HCT116 (cell line): ENCODE results near the gene TNFSF8. TPM values are rescaled to one million over a fixed set of nuclear protein-coding genes. Genes with fewer than 3 reads are reported as not detected.

Experiments used
- ATAC-seq: fragments of 200-7000 bp; cut with Tn5 transposase; 2 replicates; pipeline ENCODE4 v1.9.1; 2020; ENCODE audit warnings: mild to moderate bottlenecking, moderate library complexity
- BruUV-seq: library from RNA; stranded (reverse); fragments of 400-500 nt; replicated peaks from 2 replicates; lab custom pipeline; 2021; lab: Mats Ljungman, UMichigan
- CTCF ChIA-PET: fragments of 300-600 bp; sonication (Branson Sonifier 250); formaldehyde crosslinking; loops from one replicate; lab custom pipeline; 2021; ENCODE audit warnings: antibody characterized with exemption; lab: Charles Lee
- POLR2A ChIA-PET: fragments of 300-600, 350-600 bp; sonication (Branson Sonifier 250); formaldehyde crosslinking; loops from one replicate; lab custom pipeline; 2021; ENCODE audit warnings: antibody characterized with exemption; lab: Charles Lee
- RAD21 ChIA-PET, 2 experiments: fragments of 300-600 bp; sonication (Branson Sonifier 250); formaldehyde crosslinking; loops; one replicate each; lab custom pipeline; 2023; ENCODE audit warnings: low total read pairs in 2 of 2; ENCODE audit not compliant: uncharacterized antibody in 2 of 2, unreplicated experiment in 2 of 2, low non-redundant PET in 1 of 2; lab: Charles Lee
- DNase-seq: peaks from one replicate; pipeline ENCODE4 v3.0.0-alpha.2; 2010; ENCODE audit warnings: low read depth, low spot score
- H2AFZ ChIP-seq: fragments of 200-600 bp; shearing (Covaris generic), sonication (generic); 2 replicates; pipeline ENCODE4 v1.6.1; 2017; ENCODE audit warnings: low read depth, mixed run types, mixed read lengths, antibody characterized with exemption, low read length; ENCODE audit not compliant: poor library complexity, severe bottlenecking
- H3K27ac ChIP-seq: 2 replicates; pipeline ENCODE4 v1.5.1; 2012; ENCODE audit warnings: low read depth, low read length
- H3K27me3 ChIP-seq: fragments of 200-600 bp; sonication (generic); 2 replicates; pipeline ENCODE4 v1.6.1; 2016; ENCODE audit warnings: mixed run types, low read length, mixed read lengths; ENCODE audit not compliant: insufficient read depth
- H3K36me3 ChIP-seq, 2 experiments: fragments of 200-500 bp in 1 of 2; fragments of 200-600 bp in 1 of 2; sonication (Bioruptor generic) in 1 of 2; sonication (generic) in 1 of 2; 2 replicates each; pipeline versions ENCODE4 v1.5.1 to v1.6.1; 2014 to 2016; ENCODE audit warnings: low read length in 2 of 2, inconsistent platforms in 1 of 2, mixed read lengths in 1 of 2, mixed run types in 1 of 2; ENCODE audit not compliant: insufficient read depth in 2 of 2, control insufficient read depth in 1 of 2
- H3K4me1 ChIP-seq, 2 experiments: fragments of 200-600 bp in 1 of 2; sonication (generic) in 1 of 2; 2 replicates each; pipeline versions ENCODE4 v1.5.1 to v1.6.1; 2012 to 2017; ENCODE audit warnings: low read length in 2 of 2, inconsistent platforms in 1 of 2, mild to moderate bottlenecking in 1 of 2, mixed read lengths in 1 of 2, mixed run types in 1 of 2, moderate library complexity in 1 of 2; ENCODE audit not compliant: insufficient read depth in 2 of 2, control insufficient read depth in 1 of 2
- H3K4me2 ChIP-seq: fragments of 200-600 bp; sonication (generic); 2 replicates; pipeline ENCODE4 v1.6.1; 2017; ENCODE audit warnings: mixed run types, low read length, mixed read lengths
- H3K4me3 ChIP-seq, 2 experiments: fragments of 200-600 bp in 1 of 2; sonication (generic) in 1 of 2; replicated peaks in 1 of 2; 2 replicates each; pipeline ENCODE4 v1.5.1; 2011 to 2016; ENCODE audit warnings: low read length in 2 of 2, control low read depth in 1 of 2, low read depth in 1 of 2, mild to moderate bottlenecking in 1 of 2, mixed read lengths in 1 of 2, mixed run types in 1 of 2
- H3K79me2 ChIP-seq: fragments of 200-600 bp; sonication (generic); 2 replicates; pipeline ENCODE4 v1.6.1; 2017; ENCODE audit warnings: mild to moderate bottlenecking, mixed run types, low read length, moderate library complexity, mixed read lengths; ENCODE audit not compliant: insufficient read depth
- H3K9ac ChIP-seq: fragments of 200-600 bp; sonication (generic); 2 replicates; pipeline ENCODE4 v1.6.1; 2016; ENCODE audit warnings: low read length, mixed read lengths
- H3K9me2 ChIP-seq: fragments of 200-600 bp; sonication (generic), shearing (Covaris generic); 2 replicates; pipeline ENCODE4 v1.6.1; 2017; ENCODE audit warnings: mixed run types, mild to moderate bottlenecking, moderate library complexity; ENCODE audit not compliant: insufficient read depth
- H3K9me3 ChIP-seq, 2 experiments: fragments of 200-500 bp in 1 of 2; fragments of 200-600 bp in 1 of 2; sonication (Bioruptor generic) in 1 of 2; sonication (generic) in 1 of 2; 2 replicates each; pipeline ENCODE4 v1.6.1; 2014 to 2017; ENCODE audit warnings: low read length in 2 of 2, mixed read lengths in 2 of 2, inconsistent platforms in 1 of 2, low read depth in 1 of 2, mild to moderate bottlenecking in 1 of 2, mixed run types in 1 of 2, moderate library complexity in 1 of 2; ENCODE audit not compliant: control insufficient read depth in 1 of 2, insufficient read depth in 1 of 2
- H4K20me1 ChIP-seq: fragments of 200-600 bp; sonication (generic), shearing (Covaris generic); 2 replicates; pipeline ENCODE4 v1.6.1; 2017; ENCODE audit warnings: mixed run types, mild to moderate bottlenecking, moderate library complexity; ENCODE audit not compliant: insufficient read depth
- EGR1 ChIP-seq: IDR thresholded peaks from 2 replicates; pipeline ENCODE4 v1.6.1; 2012; ENCODE audit warnings: low read depth
- ELF1 ChIP-seq: IDR thresholded peaks from 2 replicates; pipeline ENCODE4 v1.6.1; 2012; ENCODE audit warnings: low read depth, borderline replicate concordance
- EZH2phosphoT487 ChIP-seq: fragments of 200-600 bp; IDR thresholded peaks from 2 replicates; pipeline ENCODE4 v1.6.1; 2018; ENCODE audit warnings: antibody characterized with exemption, borderline replicate concordance
- SP1 ChIP-seq: IDR thresholded peaks from 2 replicates; pipeline ENCODE4 v1.6.1; 2012; ENCODE audit warnings: low read depth
- SRF ChIP-seq: IDR thresholded peaks from 2 replicates; pipeline ENCODE4 v1.6.1; 2012; ENCODE audit warnings: low read depth
- ZBTB33 ChIP-seq: IDR thresholded peaks from 2 replicates; pipeline ENCODE4 v1.6.1; 2011; ENCODE audit warnings: mild to moderate bottlenecking, low read length, moderate library complexity; ENCODE audit not compliant: insufficient replicate concordance; ENCODE audit errors: extremely low read depth
- ZNF274 ChIP-seq: fragments of 200-500 bp; sonication (Bioruptor generic); IDR thresholded peaks from 2 replicates; pipeline ENCODE4 v1.6.1; 2014; ENCODE audit warnings: mild to moderate bottlenecking, low read depth, low read length, inconsistent platforms
- intact Hi-C: fragments of 100-400 bp; cut with micrococcal nuclease; formaldehyde crosslinking; loops from 2 replicates; pipeline ENCODE4 v1.10.0; 2022
- total RNA-seq: library from RNA; stranded (reverse); gene quantifications from one replicate; pipeline ENCODE4 v1.2.1, GENCODE V29; 2021; ENCODE audit not compliant: unreplicated experiment

Gene TNFSF8
- total RNA-seq, 1 experiment from 2014 or later, result not detected

- H3K9me2 ChIP-seq, result no peaks in the 10 kb centered on the region
- peaks cover 10% of the 10 kb centered on the region; the same call in 1 of the 2 replicates for H3K27me3 ChIP-seq
- H3K9me3 ChIP-seq, result no peaks in the 10 kb centered on the region
- H3K36me3 ChIP-seq, result no peaks in the 10 kb centered on the region
- H3K4me2 ChIP-seq, result no peak overlapping the region
- POLR2A ChIA-PET, result no interaction called here
- intact Hi-C loops, result no loop called here
- no peak overlapping the region for H3K9ac ChIP-seq
- no peak overlapping the region for H3K27ac ChIP-seq
- no peaks in the 10 kb centered on the region for H3K79me2 ChIP-seq
- DNase-seq (no peak), ATAC-seq (no peak)
- CTCF ChIA-PET, result no interaction called here
- no TSS peak for BruUV-seq
- no peaks in the 10 kb centered on the region for H3K4me1 ChIP-seq
- no peak overlapping the region for H3K4me3 ChIP-seq
- no peak overlapping the region for H2AFZ ChIP-seq
- RAD21 ChIA-PET, result no interaction called here
- H4K20me1 ChIP-seq, result no peaks in the 10 kb centered on the region
- TF ChIP-seq ELF1 (no peak), EGR1 (no peak), EZH2phosphoT487 (no peak), SRF (no peak), SP1 (no peak), ZNF274 (no peak), ZBTB33 (no peak)
Observed at GRCh38 chr9:114941376-114941775, 11.0 kb upstream of the TNFSF8 start.
